Activated effector memory CD4-positive, alpha-beta T cell treated with anti-CD3 and anti-CD28 coated beads, Interleukin-2, amount 50 U/mL, for 16 hours (primary cell): ENCODE measurements around the gene ATP10D.
"Not testable (repeated sequence)": the region's sequence is repeated elsewhere in the genome, so short reads cannot be mapped to it uniquely, and the experiment has no call there.

Source experiments
- DNase-seq: peaks from one replicate; pipeline ENCODE4 v3.0.0-alpha.2; 2020

ATP10D gene

DNA sequence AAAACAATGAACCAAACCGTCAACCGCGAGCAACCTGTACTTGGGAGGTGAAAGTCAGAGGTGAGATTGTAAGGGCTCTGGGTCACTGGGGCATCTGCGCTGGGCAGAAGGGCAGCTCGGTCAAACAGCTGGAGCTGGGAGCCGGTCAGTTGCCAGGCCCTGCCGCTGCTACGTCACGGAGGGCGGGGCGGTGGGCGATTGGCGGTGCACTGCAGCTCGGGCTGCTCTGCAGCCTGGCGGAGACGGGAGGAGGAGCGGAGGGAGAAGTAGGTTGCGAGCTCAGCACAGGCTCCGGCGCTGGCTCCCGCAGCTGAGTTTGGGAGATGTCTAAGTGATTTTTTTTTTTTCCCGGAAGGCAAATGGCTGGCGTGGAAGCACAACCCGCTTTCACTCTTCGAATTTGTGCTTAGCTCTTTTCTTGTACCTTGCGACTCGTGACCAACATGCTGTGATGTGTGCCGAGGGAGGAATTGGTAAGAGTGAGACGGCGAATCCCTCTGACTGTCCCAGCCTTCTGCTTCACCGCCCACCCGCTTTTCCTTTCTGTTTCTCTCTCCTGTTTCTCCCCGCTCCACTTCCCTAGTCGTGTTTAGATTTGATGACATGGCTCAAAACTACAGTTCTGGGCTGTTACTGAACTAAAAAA, at the start of gene ATP10D:
TSS of gene ATP10D (plus strand) at position 229 of the 646 bp plus-strand sequence. CDS start 27,266 bp downstream, outside the sequence.
- peak; percentile 91 for DNase-seq

DNA sequence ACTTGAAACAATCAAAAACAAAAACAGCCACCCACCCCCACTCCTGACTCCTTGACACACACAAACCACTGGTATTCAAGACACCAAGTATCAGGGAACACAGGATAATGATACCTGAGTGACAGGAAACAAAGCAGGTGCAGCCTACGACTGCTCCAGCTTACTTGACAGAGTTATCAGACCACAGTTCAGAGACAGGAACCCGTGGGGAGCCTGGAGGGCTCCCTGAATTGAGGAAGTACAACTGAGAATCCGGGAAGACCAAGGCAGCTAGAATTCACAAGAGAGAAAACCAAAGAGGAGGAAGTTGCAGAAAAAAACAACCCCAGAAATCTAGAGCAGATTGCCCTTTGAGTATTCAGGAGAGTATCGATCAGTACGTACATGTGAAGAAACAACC, 42.1 kb upstream of the ATP10D start:
- no peak for DNase-seq

DNA sequence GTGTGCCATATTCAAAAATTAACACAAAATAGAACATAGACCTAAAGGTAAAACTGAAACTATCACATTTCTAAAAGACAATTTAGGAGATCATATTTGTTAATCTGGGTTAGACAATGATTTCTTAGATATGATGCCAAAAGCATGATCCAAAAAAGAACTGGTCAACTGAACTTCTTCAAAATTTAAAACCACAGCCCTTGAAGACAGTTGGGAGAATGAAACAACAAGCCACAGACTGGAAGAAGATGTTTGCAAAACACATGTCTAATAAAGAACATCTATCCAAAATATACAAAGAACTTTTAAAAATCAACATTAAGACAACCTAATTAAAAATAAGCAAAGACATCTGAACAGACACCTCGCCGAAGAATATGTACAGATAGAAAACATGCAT, 41.0 kb upstream of the ATP10D start:
- no peak for DNase-seq

DNA sequence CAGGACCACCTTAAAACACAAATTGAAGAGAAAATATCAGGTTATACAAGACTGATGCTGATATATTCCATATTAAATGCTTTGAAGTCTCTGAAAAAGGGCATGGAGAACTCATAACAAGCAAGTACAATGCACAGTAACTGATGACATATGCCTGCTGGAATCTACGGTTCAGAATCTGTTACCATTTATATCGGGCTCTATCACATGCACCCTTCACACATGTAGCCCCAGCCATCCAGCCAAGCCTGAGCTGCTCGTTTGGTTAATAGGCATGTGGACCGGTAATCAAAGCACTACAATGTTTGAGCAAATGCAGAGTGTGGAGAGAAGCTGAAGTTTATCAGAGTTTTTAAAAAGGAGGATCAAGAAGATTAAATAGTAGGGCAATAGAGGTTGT, 33.4 kb upstream of the ATP10D start:
- no peak for DNase-seq

DNA sequence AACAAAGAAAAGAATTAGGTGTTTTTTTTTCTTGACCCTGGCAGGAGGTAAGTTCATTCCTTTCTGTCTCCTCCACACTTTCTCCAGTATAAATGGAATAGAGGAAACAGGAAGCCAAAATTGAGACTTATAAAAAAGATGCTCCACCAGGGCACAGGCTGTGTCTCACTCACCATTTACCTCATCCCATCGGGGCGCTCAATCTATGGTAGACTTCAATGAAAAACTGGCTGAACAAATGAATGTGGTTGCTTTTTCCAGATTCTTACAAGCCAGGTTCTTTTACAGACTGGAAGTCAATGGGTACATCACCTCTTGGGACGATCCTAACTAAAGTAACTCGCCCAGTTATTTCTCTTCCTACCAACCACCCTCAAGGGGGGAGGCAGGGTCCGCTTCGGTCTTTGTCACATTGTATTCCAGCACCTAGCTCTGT, 22.3 kb upstream of the ATP10D start:
- no peak for DNase-seq

DNA sequence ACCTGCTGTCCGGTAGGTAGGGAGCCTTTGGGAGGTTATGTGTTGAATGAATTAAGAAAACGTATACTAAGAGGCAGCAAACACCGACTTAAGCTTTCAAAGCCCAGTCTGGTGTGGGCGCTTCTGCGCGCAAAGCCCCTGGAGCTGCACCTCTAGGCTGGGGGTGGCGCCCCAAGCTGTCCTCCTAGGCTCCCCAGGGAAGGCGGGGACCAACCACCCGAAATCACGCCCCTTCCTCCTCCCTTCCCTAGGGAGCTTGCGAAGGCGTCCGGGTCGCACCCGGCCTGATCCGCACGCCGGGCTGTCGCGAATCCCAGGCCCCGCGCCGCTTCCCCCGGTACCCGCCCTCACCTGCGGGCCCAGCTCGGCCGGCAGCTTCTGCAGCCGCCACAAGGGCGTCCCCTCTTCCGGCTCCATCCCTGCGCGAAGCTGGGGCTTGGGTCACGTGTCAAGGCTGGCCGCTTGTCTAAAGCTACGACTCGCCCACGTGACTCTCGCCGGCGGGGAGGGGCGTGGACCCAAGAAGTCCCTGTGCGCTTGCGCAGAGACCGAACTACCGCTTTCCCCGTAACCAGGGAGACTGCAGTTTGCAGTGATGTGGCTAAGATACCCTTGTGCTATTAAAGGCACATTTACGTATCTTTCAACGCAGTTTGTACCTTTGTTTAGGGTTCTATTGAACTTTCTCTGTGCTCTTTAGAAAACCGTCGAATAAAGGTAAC, 21.7 kb upstream of the ATP10D start, which contains the start of gene COMMD8:
TSS of gene COMMD8 (minus strand) at position 468 of the 722 bp plus-strand sequence. CDS start at position 417, 51 bp downstream.
- peak; percentile 99 for DNase-seq

DNA sequence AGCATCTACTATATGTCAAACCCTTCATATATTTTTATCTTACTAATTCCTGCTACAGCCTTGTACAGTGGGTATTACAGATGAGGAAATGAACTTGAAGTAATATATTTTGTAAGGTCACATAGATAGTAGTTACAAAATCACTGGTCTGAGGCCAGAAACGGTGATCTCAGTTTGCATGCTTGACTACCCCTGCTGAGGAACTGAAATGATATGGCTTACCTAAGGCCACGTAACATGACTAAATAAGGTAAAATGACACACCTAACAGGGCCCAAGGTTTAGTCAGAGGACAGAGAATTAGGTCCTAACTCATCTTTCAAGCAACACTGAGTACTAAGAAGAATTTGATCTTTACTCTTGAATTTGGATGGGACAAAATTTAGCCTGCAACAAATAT, 20.1 kb upstream of the ATP10D start:
- no peak for DNase-seq

DNA sequence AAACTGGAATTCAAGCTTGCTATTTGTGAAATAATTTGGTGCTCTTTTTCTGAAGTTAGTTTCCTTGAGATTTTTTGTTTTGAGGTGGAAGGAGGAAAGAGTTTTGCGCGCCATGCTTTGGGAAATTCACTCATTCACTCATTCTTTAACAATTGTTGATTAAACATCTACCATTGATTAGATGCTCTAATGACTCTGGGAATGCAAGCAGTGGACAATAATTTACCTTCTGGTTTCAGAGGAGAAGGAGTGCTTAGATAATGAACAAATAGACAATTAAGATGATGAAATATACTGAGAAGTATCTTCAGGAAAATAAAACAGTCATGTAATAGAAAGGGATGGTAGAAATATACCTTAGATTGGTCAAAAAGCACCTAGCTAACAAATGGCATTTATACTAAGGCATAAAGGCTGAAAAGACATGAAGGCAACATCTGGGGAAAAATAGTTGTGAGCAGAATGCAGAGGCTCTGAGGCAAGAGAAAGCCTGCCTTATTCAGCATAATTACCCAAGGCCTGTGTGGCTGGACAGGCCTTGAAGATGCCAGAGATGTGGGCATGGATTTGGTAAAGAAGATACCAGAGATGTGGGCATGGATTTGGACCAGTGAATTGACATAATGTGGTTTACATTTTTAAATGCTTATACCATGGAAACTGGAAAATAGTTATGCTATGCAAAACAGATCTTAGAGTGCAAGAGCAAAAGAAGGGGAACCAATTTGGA, 18.9 kb upstream of the ATP10D start:
- DNase-seq = no peak

DNA sequence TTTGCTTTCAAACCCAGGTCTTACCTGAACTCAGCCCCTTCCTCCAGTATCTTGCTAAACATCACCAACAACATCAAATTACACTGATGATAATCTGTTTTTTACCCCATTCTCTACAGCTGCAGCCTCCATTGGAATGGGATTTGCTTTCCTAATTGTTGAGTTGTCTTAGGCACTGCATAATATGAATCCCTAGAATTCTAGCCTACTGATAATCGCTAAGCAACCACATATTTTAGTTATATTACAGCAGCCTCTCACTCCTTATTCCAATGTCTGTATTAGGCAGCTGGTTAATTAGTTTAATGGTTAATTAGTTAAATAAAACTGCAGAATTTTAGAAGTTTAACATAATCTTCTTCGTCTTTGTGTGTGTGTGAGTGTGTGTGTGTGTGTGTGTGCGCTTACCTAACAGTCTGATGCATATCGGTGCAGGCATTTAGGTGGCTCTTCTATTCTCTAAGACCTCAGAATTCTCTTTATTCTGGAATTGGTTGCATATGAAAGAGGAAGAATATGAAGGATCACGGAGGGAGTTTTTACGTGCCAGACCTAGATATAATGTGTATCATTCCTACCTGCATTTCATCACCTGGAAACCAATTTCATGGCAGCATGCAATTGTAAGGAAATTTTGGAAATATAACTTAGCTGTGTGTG, 16.2 kb upstream of the ATP10D start:
- no peak for DNase-seq

DNA sequence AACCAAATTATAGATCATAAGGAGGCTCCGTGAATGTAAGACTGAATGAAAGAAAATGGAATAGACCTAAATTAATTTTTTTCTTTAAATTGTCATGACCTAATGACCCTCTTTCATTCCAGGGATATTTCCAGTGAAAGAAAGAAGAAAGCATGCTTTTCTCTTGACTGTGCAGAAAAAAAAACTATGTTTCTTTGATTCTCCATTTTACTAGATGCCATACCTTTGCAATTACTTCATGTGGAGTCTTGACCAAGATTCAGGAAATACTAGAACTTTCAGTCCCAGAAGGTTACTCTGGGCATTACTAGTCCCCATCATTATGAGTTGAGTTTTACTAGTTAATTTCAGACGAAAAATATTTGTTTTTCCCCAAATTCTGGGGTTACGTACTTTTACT, 15.1 kb upstream of the ATP10D start:
- no peak for DNase-seq

DNA sequence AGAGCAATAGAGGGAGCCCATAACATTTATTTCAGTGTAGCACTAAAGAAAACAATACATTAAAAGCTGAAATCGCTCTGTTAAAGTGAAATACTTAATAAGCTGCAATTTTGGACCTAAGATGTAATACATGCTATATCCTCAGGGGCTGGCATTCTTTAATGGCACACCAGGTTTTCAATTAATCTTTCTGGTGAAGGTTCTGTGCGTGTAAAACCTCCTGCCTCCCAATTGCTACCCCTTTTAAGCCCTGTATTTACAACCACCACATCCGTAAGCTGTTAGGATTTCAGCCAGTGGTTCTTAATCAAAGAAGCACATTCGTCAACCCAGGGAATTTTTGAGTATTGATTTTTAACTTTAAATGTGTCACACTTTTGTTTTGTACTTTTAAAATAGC, 14.0 kb upstream of the ATP10D start:
- DNase-seq = no peak

DNA sequence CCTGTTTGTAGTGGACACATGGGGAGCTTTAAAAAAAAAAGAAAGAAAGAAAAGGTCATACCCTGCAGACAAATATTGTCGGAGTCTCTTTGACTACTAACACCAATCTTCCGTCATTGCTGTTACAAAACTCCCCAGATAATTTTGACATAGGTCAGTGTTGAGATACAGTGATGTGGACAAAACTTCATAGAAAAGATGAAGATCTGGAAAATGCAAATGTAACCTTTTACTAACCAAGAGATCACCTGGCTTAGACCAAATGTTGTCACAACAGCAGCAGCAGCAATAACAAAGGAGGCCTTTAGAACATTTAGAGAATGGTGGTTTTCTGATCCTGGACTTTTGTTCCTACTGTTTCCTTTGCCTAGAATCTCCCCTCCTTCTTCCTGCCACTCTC, 13.5 kb upstream of the ATP10D start:
- no peak for DNase-seq

DNA sequence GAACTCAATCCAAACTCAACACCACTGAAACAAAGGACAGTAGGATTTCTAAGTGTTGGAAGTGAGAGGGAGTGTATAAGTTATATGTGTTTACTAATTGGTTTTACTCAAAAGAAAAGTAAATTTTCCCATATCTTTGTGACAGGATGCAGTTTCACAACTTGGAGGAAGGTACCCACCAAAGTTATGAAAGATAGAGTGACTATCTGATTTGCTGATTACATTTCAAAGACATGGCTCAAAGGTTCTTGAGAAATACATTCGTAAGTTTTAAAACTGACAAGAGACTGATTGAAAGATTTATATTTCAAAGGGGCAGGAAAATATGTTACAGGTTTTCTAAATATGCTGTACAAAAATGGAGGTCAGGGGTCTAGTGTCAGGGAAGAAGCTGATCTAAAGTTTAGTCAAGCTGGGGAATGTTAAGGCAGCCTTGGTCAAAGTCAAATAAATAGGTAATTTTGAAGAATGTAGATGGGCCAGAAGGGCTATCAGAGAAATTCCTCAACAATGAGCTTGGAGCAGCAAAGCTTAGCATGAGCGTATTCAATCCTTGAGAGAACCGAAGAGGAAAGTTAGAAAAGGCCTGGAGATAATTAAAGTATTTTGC, 11.8 kb upstream of the ATP10D start:
- DNase-seq = no peak

DNA sequence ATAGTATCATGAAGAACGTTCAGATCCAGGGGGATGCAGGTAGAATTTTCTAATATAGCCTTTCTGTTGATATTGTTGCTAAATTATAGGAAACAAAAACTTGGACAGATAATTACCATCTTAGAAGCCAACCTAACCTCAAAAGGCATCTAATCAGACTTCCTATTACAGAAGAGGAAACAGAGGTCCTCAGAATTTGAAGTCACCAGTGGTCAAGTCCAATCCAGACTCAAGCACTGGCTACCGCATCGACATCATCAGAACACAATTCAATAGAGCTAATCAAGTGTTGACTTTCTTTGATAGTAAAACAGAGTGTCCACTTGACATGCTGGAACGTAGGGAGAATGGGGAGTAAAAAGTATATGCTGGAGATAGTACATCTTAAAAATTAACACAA, 10.3 kb upstream of the ATP10D start:
- no peak for DNase-seq

DNA sequence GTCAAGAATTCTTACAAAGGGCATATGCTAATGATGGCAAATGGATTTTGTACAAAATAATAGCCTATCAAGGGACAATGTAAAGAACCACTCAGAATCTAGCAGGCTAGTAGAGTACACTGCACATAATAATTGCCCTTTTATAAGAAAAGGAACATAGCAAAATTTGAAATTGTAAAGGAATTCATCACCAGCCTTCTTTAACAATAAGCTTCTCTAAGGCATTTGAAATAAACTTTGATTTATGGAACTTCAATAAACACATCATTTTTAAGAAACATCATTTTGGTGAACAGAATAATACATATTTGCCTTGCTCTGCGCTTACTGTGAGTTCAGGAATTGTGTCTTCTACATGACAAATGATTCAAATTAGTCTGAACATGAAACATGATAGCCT, 9.7 kb upstream of the ATP10D start:
- no peak for DNase-seq

DNA sequence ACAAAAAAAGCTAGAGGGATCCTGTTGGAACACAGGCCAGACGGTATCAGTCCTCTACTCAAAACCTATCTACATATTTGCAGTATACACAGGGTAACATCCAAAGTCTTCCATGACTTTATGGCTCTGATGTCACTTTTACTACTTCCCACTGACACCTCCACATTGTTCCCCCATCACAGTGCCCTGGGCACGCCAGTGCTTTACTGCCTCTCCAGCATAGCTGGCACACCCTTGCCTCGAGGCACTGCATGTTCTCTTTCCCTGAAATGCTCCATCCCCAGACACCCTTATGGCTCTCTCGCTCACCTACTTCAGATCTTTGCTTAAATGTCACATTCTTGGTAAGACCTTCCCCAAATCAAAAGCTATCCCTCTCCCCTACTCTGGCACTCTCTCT, 6.3 kb upstream of the ATP10D start:
- DNase-seq = no peak

DNA sequence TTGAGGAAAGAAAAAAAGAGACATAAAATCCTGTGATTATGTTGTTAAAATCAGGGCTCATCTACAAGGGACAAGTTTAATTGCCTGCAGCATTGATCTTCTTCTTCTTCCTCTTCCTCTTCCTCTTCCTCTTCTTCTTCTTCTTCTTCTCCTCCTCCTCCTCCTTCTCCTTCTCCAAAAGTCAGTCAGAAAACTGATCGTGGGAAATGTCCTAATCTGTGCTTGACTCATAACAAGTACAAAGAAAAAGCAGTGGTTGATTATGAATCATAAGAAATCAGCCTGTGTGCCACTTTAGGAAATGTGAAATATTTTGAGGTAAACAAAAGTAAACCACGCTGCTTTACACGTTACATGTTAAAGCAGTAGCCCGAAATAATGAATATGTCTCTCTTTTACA, 2.7 kb upstream of the ATP10D start:
- DNase-seq = no peak

DNA sequence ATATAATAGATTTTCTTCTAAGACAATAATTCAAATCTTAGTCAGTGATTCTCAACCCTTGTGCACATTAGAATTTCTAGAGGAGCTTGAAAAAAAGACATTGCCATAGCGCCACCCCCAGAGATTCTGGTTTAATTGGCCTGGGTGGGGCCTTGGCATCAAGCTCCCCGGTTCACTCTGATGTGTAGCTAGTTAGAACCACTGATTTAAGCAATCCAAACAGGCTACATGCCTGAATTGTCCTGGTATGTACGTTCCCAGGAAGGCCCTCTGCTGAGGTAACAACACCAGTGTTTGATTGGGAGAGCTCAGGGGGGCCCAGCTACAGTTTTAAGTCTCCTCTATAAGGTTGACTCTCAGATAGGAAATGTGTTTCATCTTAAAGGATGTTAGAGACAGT, 1.3 kb upstream of the ATP10D start:
- no peak for DNase-seq

DNA sequence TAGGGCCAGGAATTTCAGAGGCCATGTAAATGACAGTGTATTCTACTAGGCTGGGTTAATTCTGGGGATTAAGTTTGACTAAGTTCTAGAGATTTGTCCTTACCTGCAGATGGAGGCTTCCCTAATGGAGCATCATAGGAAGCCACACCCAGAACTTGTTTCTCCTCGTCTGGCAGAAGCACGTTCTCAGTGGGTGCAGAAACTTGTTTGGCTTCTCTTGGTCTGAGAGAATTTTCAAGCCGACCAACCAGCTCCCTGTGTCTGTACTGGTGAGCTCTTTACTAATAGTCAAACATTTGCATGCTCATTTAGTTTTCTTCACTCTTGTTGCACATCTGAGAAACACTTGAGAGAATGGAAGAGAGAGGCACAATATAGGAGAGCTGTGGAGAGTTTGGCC, 907 bp upstream of the ATP10D start:
- no peak for DNase-seq

DNA sequence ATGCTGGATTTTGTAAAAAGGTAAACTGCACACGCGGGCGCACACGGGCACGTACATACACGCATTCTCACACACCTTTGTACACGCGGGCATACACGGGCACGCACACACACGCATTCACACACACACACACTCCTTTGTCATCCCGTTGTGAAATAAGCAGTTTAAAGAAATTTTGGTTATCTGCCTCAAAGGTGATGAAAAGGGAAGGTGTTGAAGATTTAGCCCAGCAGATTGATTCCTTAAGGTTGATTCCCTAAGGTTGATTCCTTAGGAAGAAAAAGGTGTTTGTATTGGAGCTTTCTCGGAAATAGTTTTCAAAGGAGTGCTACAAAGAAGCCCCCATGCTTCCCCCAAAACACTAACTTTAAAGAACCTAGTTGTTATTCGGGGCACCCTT, 693 bp downstream of the ATP10D start:
- DNase-seq = no peak

DNA sequence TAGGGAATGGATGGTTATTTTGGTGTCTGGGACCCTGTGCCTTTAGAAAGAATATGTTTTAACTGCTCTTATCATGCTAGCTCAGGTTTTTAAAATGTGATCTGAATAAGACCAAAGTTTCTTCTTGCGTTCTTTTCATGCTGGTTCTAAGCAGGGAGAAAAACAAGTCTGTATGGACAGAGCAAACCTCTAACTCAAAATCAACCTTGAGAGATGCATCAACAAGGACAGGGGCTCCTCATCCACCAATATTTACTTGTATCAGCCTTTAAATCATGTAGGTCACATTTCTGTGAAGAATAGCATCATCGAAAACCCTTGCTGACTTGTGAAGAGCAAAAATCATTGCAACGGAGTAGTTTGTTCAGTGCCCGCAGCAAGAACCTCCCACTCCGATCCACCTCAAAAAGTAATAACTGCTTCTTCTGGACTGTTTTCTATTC, 1.2 kb downstream of the ATP10D start:
- no peak for DNase-seq

DNA sequence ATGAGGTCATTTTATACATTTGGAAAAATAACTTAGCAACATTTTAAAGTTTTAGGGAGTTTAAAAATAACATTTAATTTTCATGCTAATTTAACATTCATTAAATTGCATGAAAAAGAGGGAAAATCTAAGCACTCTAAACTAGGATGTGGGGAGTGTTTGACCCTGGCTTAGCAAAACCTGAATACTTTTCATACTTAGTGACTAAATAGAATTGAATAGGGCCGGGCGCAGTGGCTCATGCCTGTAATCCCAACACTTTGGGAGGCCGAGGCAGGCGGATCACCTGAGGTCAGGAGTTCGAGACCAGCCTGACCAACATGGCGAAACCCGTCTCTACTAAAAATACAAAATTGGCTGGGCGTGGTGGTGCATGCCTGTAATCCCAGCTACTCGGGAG, 1.7 kb downstream of the ATP10D start:
- not testable (repeated sequence) for DNase-seq

DNA sequence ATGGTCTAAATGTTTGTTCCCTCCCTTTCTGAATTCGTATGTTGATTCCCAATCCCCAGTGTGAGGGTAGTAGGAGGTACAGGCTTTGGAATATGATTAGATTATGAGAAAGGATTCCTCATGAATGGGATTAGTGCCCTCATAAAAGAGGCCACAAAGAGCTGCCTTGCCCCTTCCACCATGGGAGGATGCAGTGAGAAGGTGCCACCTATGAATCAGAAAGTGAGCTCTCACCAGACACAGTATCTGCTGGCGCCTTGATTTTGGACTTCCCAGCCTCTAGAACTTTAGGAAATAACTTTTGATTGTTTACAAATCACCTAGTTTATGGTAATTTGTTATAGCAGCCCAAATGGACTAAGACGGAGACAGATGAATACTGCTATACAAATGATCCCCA, 3.6 kb downstream of the ATP10D start:
- no peak for DNase-seq
